Breast epithelium (tissue), 3 donors: Measurements from ENCODE around the gene TBXAS1. TPM values are rescaled to one million over a fixed set of nuclear protein-coding genes. Genes with fewer than 3 reads are reported as not detected.

Experiments used
- total RNA-seq, 3 donors: library from RNA; depleted of rRNA; stranded (reverse); fragments of >200 nt; gene quantifications; one replicate each; pipeline ENCODE4 v1.1.0, GENCODE V29; 2016

TBXAS1 gene
- total RNA-seq, 3 donors from 2014 or later, result 17.7 to 59.8 (median 17.9) TPM

Other genes with a start within 250 kb of the TBXAS1 start
- 10 to 100 TPM; 26.4 to 31.8 (median 31.1) TPM for gene HIPK2, start 51.3 kb upstream of the TBXAS1 start, total RNA-seq
- 10 to 100 TPM; 24.8 to 44.9 (median 40.6) TPM for gene PARP12, start 233.7 kb downstream of the TBXAS1 start, total RNA-seq